HG03060 (cell line): ENCODE measurements around the gene ABHD2.
"Not testable (repeated sequence)": the region's sequence is repeated elsewhere in the genome, so short reads cannot be mapped to it uniquely, and the experiment has no call there.

Experiments
- ATAC-seq: cut with Tn5 transposase; IDR thresholded peaks from one replicate; pipeline ENCODE4 v1.9.1; 2021; ENCODE audit warnings: low read depth, moderate number of reproducible peaks; ENCODE audit not compliant: unreplicated experiment

Gene ABHD2

DNA sequence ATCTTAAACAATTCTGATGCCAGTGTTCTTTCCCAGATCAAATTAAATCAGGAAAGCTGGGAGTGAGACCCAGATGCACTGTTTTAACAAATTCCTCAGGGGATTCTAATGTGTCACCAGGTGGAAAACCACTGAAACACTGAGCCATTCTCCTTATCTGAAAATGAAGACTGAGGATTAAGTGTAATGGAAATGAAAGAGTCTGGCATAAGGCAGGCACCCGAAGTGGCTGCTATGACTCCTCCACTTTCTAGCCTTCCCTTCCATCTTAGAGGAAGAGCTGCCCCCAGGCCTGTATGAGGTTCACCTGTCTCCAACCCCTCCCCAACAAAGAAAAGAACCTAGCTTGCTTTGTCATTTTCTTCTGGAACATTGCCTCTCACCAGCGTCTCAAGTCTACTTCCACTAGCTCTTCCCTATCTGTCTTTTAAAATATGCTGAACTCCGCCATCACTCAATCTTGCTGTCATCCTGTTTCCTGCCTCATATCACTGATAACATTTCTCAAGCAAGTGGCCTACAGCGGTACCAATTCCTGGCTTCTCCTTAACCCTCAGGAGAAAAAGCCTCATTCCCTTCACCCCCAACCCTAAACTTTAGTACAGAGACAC lies 13.7 kb upstream of the ABHD2 start:
- ATAC-seq: no peak

DNA sequence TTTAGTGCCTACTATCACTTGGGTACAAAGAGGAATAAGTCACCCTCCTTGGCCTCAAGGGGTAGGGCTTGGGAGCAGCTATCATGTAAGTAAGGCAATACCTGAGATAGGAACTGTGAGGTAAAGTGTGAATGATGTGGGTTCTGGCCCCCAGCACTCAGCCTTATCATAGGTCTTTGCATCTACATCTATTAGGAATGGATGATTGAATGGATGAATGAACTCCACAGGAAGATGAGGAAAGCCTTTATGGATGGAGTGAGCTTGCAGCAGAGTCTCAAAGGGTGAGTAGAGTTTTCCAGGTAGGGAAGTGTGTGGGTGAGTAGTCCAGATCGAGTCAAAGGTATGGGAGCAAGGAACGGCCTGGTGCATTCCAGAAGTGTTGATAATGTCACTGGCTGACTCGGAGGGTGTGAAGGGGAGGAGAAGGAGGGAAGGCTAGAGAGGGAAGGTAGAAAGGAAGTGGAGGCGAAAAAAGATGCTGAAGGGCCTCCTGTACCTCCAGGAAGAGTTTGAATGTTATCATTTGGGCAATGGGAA lies 13.1 kb upstream of the ABHD2 start:
- no peak for ATAC-seq

DNA sequence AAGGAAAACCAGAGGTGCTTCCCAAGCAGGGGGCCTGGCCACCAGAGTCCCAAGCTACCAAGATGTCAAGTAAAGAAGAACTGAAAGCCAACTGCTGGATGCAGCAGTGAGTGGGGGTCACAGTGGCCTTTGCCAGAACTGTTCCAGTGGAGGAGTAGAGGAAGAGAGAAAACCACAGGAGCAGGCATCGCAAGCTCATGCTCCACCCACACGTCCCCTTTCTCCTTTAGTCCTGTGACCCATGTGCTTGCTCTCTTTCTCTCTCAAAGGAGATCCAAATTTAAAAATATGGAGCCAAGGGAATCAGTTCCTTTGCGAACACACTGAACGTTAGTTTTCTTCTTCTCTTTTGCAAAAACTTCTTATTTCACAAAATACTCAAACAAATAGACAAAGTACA lies 12.4 kb upstream of the ABHD2 start:
- ATAC-seq: no peak

DNA sequence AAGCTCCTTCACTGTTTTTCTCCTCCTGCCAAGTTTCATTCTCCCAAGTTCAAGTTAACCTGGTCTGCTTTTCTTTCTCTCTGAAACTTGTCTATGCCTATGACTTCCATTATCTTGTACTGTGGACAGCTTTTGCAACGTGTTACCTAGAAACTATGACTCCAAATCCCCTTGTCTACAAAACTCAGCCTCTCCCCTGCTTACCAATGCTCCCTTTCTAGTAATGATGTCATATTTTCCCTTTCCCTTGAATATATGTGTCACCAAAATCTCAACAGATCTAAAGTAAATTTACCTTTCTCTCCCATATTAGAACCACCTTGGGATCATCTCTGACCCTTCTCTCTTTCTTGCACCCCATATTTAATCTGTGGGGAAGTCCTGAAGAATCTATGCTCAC lies 10.5 kb upstream of the ABHD2 start:
- ATAC-seq: no peak

DNA sequence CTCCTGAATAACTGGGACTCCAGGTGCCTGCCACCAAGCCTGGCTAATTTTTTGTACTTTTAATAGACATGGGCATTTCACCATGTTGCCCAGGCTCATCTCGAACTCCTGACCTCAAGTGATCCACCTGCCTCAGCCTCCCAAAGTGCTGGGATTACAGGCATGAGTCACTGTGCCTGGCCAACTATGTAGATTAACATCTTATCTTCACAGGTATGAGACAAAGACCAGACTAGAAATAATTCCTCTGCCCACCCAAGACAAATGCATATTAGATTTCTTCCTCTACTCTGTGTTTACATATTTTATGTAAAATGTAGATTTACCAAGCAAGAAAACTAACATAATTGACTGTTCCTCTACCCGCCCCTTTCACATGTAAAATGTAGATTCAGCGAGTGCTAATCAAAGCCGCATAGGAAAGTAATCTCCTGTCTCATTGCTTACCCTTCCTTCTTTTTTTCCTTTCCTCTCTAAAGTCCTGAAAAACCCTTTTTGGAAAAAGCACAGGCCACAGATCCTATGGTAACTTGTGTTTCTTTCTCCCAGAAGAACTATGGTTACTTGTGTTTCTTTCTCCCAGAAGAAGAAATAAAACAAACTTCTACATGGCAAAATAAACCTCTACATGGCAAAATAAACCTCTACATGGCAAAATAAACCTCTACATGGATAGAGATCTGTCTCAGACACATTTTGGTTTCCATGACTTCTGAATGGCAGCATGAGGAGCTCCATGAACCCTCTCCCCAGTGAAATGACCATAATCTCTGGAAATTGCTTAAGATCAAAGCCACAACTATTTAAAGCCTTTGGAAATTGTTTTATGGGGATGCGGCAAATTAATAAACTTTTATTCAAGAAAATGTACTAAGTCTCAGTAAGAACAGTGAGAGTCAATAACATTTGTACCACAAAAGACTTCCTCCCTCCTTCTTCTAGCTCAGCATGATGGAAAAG lies 9.1 kb upstream of the ABHD2 start:
- no peak for ATAC-seq

DNA sequence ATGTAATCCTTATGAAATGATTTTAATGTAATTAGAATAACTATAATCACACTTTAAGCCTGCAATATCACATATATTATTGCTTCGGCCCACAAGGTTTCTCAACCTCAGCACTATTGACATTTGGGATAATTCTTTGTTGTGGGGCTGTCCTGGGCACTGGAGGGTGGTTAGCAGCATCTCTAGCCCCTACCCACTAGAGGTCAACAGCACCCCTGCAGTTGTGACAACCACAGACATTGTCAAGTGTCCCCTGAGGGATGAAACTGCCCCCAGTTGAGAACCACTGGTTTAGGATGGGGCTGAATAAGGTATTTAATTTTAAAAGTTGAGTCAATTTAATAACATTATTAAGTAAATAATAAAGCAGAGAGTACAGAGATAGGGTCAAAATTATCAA lies 6.4 kb upstream of the ABHD2 start:
- no peak for ATAC-seq

DNA sequence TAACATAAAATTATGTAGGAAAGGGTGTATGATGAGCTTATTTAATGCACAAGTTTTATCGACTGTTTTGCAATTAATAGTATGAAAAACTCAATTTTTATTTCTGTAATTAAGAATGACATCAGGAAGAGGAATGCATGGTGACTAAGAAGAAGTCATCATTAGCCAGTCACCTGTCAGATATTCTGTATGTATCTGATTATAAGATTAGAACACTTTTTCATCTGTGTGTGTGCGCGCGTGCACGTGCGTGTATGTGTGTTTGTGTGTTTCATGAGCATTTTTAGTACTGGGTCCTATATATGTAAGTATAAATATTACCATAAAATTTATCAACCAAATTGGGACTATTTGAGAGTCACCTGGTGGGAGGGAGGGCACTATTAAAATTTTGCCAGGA lies 5.0 kb upstream of the ABHD2 start:
- no peak for ATAC-seq

DNA sequence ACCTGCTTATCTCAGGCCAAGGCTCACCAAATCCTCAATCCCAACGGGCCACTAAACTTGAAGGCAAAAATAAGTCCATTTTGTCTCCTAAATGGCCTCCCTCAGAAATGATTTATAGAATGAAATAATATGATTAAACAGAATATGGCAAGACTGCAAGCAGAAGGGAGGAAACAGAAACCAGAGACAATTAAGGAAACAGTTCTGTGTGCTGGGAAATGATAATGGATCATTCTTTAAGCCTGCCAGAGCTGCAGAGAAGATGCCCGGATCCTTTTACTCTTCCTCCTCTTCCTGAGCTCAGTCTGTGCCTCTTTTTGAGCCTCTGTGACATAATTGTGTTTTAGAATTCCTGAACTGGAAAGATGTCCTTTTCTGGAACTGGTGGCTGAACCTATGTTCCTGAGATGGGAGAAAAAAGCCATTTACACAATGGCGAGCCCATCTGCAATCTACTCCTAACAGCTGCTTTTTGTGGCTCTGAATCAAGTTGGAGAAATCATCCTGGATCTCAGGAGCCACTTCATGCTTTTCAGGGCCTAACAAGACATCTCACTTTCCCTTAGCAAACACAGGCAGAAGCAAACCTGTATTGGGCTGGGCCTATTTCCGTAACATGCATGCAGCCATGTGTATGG lies 2.8 kb upstream of the ABHD2 start:
- ATAC-seq: no peak

DNA sequence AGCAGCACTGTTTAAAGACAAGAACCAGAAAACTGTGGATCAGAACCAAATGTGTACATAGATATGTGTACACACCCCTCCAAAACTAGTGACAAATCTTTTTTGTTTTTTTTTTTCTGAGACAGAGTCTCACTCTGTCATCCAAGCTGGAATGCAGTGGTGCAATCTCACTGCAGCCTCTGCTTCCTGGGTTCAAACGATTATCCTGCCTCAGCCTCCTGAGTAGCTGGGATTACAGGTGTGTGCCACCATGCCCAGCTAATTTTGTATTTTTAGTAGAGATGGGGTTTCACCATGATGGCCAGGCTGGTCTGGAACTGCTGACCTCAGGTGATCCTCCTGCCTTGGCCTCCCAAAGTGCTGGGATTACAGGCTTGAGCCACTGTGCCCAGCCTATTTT lies 2.3 kb upstream of the ABHD2 start:
- not testable (repeated sequence) for ATAC-seq

DNA sequence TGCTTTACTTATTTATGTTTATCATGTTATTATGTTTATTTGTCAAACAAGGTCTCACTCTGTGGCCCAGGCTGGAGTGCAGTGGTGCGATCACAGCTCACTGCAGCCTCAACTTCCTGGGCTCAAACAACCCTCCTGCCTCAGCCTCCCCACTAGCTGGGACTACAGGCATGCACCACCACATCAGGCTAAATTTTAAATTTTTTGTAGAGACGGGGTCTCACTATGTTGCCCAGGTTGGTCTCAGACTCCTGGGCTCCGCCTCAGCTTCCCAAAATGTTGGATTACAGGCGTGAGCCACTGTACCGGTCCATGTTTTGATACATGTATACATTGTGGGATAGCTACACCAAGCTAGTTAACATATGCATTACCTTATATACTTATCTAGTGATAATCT lies 1.9 kb upstream of the ABHD2 start:
- ATAC-seq: not testable (repeated sequence)

DNA sequence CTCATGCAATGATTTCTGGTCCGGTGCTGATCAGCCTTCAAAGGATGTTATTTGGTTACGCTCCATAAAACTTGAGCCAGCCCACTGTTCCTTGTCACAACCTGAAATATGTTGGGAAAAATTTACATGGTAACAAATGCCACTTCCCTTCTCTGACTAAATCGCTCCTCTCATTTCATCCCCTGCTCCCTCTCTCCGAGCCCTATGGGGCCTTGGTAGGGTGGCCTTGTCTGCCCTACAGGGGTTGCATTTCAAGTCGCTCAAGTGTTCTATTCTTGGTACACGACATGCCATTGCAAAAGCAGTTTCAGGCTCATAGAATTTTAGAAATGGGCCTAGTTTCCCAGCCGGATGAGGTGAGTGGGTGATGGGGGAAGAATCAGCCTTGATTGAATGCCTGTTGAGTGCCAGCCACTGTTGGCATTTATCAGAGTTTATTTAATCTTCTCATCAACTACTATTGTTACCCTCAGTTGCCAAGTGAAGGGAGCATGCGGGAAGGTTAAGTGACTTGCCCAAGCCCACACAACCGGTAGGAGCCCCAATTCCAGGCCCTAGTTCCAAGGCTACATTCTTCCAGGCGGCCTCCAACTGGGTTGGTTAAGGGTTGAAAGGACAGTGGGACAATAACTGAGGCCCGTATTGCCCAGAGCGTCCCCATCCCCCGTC lies 961 bp upstream of the ABHD2 start:
- ATAC-seq: no peak

DNA sequence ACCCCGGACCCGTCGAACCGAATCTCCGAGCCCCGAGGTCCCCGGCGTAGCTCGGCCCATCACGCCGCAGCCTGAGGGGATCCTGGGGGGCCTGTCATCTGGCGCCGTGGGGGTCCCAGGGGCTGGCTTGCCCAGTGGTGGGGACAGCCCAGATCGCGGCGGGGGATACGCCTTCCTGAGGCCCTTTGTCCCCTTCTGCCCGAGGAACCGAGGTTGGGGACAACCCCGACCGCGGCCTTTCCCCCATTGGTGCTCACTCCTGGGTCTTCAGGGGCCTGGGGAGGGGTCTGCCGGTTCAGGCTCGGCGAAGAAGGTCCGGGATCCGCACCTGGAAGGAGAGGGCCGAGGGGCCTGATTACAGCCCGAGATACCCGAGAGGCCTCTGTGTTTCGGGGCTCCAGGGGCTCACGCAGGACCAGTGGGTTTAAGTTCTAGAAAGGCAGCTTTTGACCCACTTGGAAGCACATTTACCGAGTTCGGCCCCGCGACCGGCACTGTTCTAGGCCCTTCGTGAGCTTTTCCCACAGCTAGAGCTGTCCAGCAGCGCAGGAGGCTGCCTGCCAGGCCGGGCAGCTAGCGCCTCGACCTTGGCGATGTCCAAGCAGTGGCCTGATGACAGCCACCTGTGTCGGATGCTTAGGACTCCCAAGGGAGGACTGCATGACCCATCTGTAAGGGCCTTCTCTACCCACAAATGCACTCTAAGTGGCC lies 504 bp downstream of the ABHD2 start:
- no peak for ATAC-seq

DNA sequence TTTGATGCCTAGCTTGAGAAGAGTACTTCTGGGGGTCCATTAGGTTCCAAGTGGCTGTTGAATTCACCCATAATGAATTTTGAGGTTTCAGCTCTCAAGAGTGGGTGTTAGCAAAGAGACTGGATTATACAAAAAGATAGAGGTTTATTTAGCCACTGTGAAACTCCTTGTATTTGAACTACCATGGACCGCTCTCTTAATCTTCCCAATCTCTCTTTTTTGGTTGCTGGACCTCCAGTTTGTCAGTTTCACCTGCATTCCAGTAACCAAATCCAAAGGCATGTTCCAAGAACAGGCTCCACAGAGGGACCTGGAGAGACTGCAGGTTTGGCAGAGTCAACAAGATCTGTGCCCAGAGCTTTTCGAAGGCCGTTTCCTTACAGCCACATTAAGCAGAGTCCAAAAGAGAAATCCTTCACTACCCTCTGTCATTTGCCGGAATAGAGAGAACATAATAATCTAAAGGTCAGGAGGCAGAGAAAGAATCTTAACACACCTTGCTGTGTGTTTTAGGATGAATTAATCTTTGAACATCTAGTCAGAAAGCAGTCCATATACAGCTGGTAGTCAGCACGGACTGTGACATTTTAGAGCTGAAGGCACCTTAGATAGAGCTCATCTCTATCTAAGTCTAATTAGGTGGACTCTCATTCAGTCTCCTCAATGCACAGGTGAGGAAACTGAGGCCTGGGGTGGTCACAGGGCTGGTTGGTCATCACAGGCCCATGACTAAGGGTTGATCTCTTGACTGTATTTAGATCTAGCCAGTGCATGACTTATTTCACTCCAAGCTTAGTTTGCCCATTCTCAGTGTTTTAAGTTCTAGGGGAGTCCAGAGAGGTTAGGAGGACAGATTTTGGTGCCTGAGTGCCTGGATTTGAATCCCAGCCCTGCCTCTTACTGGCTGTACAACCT lies 1.3 kb downstream of the ABHD2 start:
- ATAC-seq: no peak

DNA sequence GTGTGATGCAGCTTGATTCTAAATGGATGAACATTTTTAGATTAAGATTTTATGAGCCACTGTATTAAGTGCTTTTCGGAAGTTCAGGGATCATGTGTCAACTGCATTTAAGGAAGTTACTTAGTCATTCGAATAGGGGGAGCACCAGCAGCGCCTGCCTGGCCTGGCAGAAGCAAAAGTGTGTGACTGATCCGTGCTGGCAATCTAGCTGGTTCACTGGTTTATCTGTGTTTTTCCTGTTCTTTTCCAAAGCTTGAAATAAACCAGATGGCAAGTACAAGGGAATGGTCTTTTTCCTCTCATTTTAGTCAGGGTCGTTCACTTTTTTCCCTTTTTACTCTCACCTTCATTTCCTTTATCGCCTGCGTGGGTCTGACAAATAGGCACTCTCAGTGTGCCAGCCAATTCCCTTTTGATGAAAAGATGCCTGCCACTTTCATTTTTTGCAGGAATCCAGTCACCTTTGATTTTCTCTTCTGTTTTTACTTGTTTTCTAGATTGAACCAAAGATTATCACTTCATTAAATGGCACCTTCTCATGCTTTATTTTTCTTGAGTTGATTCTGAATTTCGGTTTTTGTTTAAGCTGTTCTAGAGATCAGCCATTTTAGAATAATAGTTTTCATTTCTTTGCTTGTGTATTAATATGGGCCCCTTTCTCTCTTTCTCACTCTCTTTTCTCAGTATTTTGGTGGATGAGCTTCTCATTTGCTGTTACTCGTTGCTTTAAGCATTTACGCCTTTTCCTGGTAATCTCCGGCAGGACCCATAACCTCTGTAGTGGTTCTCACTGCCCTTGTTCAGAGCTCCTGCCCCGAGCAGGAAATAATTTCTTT lies 2.8 kb downstream of the ABHD2 start:
- ATAC-seq: no peak

DNA sequence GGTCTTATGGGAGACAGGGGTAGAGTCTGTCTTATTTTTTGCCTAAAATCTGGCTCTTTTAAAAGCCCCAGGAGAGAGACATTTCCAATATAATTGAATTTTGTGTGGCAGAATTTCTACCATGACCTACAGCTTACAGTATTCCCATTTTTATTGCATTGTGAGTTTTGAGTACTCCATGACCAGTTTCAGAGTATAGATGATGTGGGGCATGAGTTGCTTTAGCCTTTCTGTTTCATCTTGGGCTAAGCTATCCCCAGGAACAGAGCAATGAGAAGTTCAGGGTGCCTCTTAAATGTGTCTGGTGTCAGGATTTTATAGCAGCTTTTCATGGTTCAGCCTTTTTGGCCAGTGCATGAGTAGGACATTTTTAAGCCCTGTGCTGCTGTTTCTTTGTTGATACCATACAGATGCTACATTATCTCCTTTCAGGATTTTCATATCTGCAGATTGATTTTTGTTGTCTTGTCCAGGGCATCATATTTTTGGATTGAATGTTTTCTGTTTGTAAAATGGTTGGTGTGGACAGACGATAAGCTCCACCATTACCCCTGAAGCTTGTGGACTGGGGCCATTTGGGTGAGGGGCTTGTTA lies 3.5 kb downstream of the ABHD2 start:
- no peak for ATAC-seq

DNA sequence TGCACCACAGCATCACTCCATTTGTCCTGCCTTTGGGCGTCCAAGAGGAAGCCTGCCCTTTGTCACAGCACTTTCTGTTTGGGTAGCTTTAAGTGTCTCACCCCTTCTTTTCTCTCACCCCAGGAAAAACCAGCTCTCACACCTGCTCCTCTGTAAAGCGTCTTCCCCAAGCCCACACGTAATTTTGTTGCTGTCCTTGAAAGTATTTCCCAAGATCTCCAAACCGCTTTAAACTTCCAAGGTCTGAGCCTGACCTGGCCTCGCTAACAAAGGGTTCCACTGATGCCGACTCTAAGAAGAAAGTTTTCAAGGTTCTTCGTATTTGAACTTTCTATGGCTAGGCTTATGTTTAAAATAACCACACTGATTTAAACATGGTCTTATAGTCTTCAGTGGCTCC lies 5.3 kb downstream of the ABHD2 start:
- ATAC-seq: no peak

DNA sequence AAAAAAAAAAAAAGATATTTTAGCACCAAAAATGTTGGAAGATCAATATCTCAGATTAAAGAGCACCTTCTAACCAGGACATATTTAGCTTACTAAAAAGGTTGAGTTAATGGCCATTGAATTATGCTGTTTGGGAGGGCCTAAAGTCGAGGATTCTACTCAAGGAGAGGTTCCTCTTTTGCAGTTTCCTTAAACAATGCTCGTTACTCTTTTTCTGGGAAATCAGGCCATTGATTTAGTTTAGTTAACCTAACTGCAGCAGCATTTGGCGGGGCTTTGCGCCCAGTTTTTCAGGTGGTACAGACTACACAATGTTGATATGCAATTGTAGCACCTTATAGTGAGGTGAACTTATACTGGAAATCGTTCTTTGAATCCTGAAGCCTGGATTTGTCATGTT lies 6.8 kb downstream of the ABHD2 start:
- ATAC-seq: no peak

DNA sequence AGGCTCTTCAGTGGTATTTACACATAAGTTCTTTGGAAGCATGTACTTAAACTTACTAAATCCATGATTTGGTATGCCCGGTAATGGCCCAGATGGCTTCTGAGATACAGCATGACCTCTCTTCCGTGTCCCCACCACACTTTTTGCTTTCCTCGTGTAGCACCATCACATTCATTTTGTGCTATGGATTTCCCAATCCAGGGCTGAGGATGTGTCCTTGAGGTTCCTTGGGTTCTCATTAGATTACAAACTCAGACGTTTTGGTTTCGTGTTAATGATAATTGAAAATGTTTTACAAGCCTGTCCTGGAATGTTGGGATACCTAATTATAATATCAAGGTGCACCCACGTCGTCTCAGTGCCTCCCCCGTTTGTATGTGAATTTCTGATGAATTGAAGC lies 7.3 kb downstream of the ABHD2 start:
- ATAC-seq: no peak
